Keratinocyte (primary cell): Measurements from ENCODE around the gene NALF2. TPM values are rescaled to one million over a fixed set of nuclear protein-coding genes. Genes with fewer than 3 reads are reported as not detected.

Source experiments
- DNase-seq: peaks from one replicate; pipeline ENCODE4 v3.0.0-alpha.2; 2011; ENCODE audit warnings: low read depth, missing footprints, low spot score
- FAIRE-seq: peaks from 2 replicates; lab custom pipeline; 2011; peaks lifted over from hg19 to GRCh38; lab: Jason Lieb, UNC
- H2AFZ ChIP-seq: 2 replicates; pipeline ENCODE4 v1.6.0; 2012; ENCODE audit warnings: low read length, control low read depth, inconsistent platforms; ENCODE audit not compliant: control insufficient read depth
- H3K27ac ChIP-seq: 2 replicates; pipeline ENCODE4 v1.5.1; 2011; ENCODE audit warnings: low read length; ENCODE audit not compliant: control insufficient read depth, insufficient read depth
- H3K27me3 ChIP-seq: 3 replicates; pipeline ENCODE4 v1.6.0; 2011; ENCODE audit warnings: low read length; ENCODE audit not compliant: control insufficient read depth, insufficient read depth; ENCODE audit errors: extremely low read depth
- H3K36me3 ChIP-seq, 2 experiments: 2 replicates in 1 of 2; 3 replicates in 1 of 2; pipeline ENCODE4 v1.5.1; 2011; ENCODE audit warnings: low read length in 2 of 2, mild to moderate bottlenecking in 1 of 2; ENCODE audit not compliant: control insufficient read depth in 2 of 2, insufficient read depth in 2 of 2; ENCODE audit errors: extremely low read depth in 1 of 2
- H3K4me1 ChIP-seq: 3 replicates; pipeline ENCODE4 v1.5.1; 2011; ENCODE audit warnings: low read length; ENCODE audit not compliant: control insufficient read depth, insufficient read depth; ENCODE audit errors: extremely low read depth
- H3K4me2 ChIP-seq: 3 replicates; pipeline ENCODE4 v1.6.0; 2011; ENCODE audit warnings: low read depth, low read length; ENCODE audit not compliant: control insufficient read depth, insufficient read depth; ENCODE audit errors: extremely low read depth
- H3K4me3 ChIP-seq, 3 experiments: fragments of 200-600 bp in 1 of 3; sonication (generic) in 1 of 3; 2 replicates in 2 of 3; 3 replicates in 1 of 3; pipeline ENCODE4 v1.5.1; 2011 to 2016; ENCODE audit warnings: low read length in 3 of 3, mild to moderate bottlenecking in 3 of 3, control low read depth in 2 of 3, inconsistent platforms in 1 of 3, low read depth in 1 of 3, mixed read lengths in 1 of 3, mixed run types in 1 of 3, moderate library complexity in 1 of 3; ENCODE audit not compliant: control insufficient read depth in 2 of 3, insufficient read depth in 2 of 3; ENCODE audit errors: extremely low read depth in 1 of 3
- H3K79me2 ChIP-seq: 2 replicates; pipeline ENCODE4 v1.6.0; 2012; ENCODE audit warnings: low read length; ENCODE audit not compliant: control insufficient read depth, insufficient read depth
- H3K9ac ChIP-seq: 3 replicates; pipeline ENCODE4 v1.6.0; 2011; ENCODE audit warnings: low read length; ENCODE audit not compliant: control insufficient read depth, insufficient read depth; ENCODE audit errors: extremely low read depth
- H3K9me1 ChIP-seq: 3 replicates; pipeline ENCODE4 v1.6.0; 2011; ENCODE audit warnings: low read length; ENCODE audit not compliant: control insufficient read depth, insufficient read depth; ENCODE audit errors: extremely low read depth
- H3K9me3 ChIP-seq: 2 replicates; pipeline ENCODE4 v1.5.1; 2012; ENCODE audit warnings: low read depth, low read length; ENCODE audit not compliant: control insufficient read depth
- H4K20me1 ChIP-seq: 3 replicates; pipeline ENCODE4 v1.6.0; 2011; ENCODE audit warnings: low read length; ENCODE audit not compliant: control insufficient read depth, insufficient read depth; ENCODE audit errors: extremely low read depth
- CTCF ChIP-seq, 3 experiments: IDR thresholded peaks in 1 of 3; conservative IDR thresholded peaks in 1 of 3; optimal IDR thresholded peaks in 1 of 3; 2 replicates in 2 of 3; 3 replicates in 1 of 3; pipeline versions ENCODE3 to v1.5.1; 2011; ENCODE audit warnings: low read length in 3 of 3, mild to moderate bottlenecking in 3 of 3, moderate library complexity in 2 of 3, control low read depth in 1 of 3, inconsistent platforms in 1 of 3; ENCODE audit not compliant: insufficient read depth in 2 of 3; ENCODE audit errors: extremely low read depth in 1 of 3
- EZH2 ChIP-seq: IDR thresholded peaks from one replicate; pipeline ENCODE4 v1.6.1; 2012; ENCODE audit warnings: inconsistent platforms, mild to moderate bottlenecking, low read length, moderate library complexity
- dilution Hi-C: fragments of 300-500 bp; cut with MboI; formaldehyde crosslinking; loops from one replicate; pipeline ENCODE4 v1.7.0; 2020; ENCODE audit warnings: low sequenced_read_pairs; ENCODE audit not compliant: extremely low pct_ligation_motif_present
- polyA plus RNA-seq, 5 experiments: library from polyadenylated mRNA; depleted of rRNA in 3 of 5; stranded (reverse) in 3 of 5; stranded (forward) in 1 of 5; unstranded in 1 of 5; fragments of >200 nt; gene quantifications; 1 replicate in 1 of 5; 2 replicates in 3 of 5; 3 replicates in 1 of 5; pipeline versions ENCODE4 v1.2.1 to v1.2.3, GENCODE V29; 2011 to 2012; ENCODE audit warnings: missing spikeins in 2 of 5, low read depth in 1 of 5, low replicate concordance in 1 of 5

NALF2 gene
- polyA plus RNA-seq, 1 donor (not counting 4 experiments of a cell fraction or from before 2014, with no cell fraction given) = 2.5 TPM

GRCh38 chrX:69466546-69466945 is 37.6 kb upstream of the NALF2 start:
- FAIRE-seq = no peak

GRCh38 chrX:69469975-69470374 is 34.2 kb upstream of the NALF2 start:
- H3K9me3 ChIP-seq = no peaks in the 10 kb centered on the region
- H3K27ac ChIP-seq = no peak overlapping the region
- no peak for DNase-seq
- no peaks in the 10 kb centered on the region for H3K27me3 ChIP-seq
- no peak overlapping the region for H3K9ac ChIP-seq
- H3K4me1 ChIP-seq = no peaks in the 10 kb centered on the region
- FAIRE-seq = no peak
- H3K36me3 ChIP-seq = no peaks in the 10 kb centered on the region
- no peak for TF ChIP-seq CTCF (optimal IDR thresholded peaks at IDR 0.05 in 1 of 3, IDR thresholded peaks at IDR 0.05 in 1 of 3, conservative IDR thresholded peaks at IDR 0.05 in 1 of 3; ENCODE audit: extremely low read depth in 1 of 3, insufficient read depth in 2 of 3, low read length in 3 of 3)
- TF ChIP-seq EZH2 = no peak
- H4K20me1 ChIP-seq = no peaks in the 10 kb centered on the region
- dilution Hi-C loops = no loop called here
- H3K4me2 ChIP-seq = no peak overlapping the region
- no peaks in the 10 kb centered on the region for H3K79me2 ChIP-seq
- no peak overlapping the region for H2AFZ ChIP-seq
- no peaks in the 10 kb centered on the region for H3K9me1 ChIP-seq
- H3K4me3 ChIP-seq = no peak overlapping the region

More at GRCh38 chrX:69466546-69466945, 37.6 kb upstream of the NALF2 start:
- TF ChIP-seq EZH2 (no peak), CTCF (optimal IDR thresholded peaks at IDR 0.05 in 1 of 3, IDR thresholded peaks at IDR 0.05 in 1 of 3, conservative IDR thresholded peaks at IDR 0.05 in 1 of 3; ENCODE audit: extremely low read depth in 1 of 3, insufficient read depth in 2 of 3, low read length in 3 of 3) (no peak)
- H3K9ac ChIP-seq = no peak overlapping the region
- dilution Hi-C loops = no loop called here
- H3K9me3 ChIP-seq = no peaks in the 10 kb centered on the region
- no peaks in the 10 kb centered on the region for H3K79me2 ChIP-seq
- no peak overlapping the region for H2AFZ ChIP-seq
- DNase-seq = no peak
- H3K27me3 ChIP-seq = no peaks in the 10 kb centered on the region
- H3K4me2 ChIP-seq = no peak overlapping the region
- no peak overlapping the region for H3K27ac ChIP-seq
- H3K4me3 ChIP-seq = no peak overlapping the region
- no peaks in the 10 kb centered on the region for H3K36me3 ChIP-seq
- no peaks in the 10 kb centered on the region for H3K4me1 ChIP-seq
- no peaks in the 10 kb centered on the region for H4K20me1 ChIP-seq
- H3K9me1 ChIP-seq = no peaks in the 10 kb centered on the region
